Right lobe of liver (tissue), 6 donors: Measurements from ENCODE around the gene GAN. TPM values are rescaled to one million over a fixed set of nuclear protein-coding genes. Genes with fewer than 3 reads are reported as not detected.

Source experiments
- ATAC-seq, 4 donors: fragments of 200-7000 bp; cut with Tn5 transposase; one replicate each; pipeline ENCODE4 v1.9.1; 2020; ENCODE audit warnings: mild to moderate bottlenecking in 4 of 4, moderate library complexity in 4 of 4
- DNase-seq, 3 donors: peaks; one replicate each; pipeline ENCODE4 v3.0.0-alpha.2; 2020
- H3K27ac ChIP-seq, 3 donors: fragments of 200-600 bp; one replicate each; pipeline ENCODE4 v1.8.0; 2022
- H3K27me3 ChIP-seq, 2 donors: fragments of 200-600 bp; one replicate each; pipeline ENCODE4 v1.8.0; 2022
- H3K36me3 ChIP-seq, 4 donors: fragments of 200-600 bp; sonication (generic) in 1 of 4; one replicate each; pipeline versions ENCODE4 v1.5.1 to v1.8.0; 2017 to 2022; ENCODE audit warnings: control low read depth in 1 of 4
- H3K4me1 ChIP-seq, 4 donors: fragments of 200-600 bp; sonication (generic) in 1 of 4; one replicate each; pipeline versions ENCODE4 v1.5.1 to v1.8.0; 2017 to 2022; ENCODE audit warnings: control low read depth in 1 of 4
- H3K4me3 ChIP-seq, 3 donors: fragments of 200-600 bp; one replicate each; pipeline ENCODE4 v1.8.0; 2022
- H3K9me3 ChIP-seq, 4 donors: fragments of 200-600 bp; sonication (generic) in 1 of 4; one replicate each; pipeline versions ENCODE4 v1.5.1 to v1.8.0; 2017 to 2022; ENCODE audit warnings: control low read depth in 1 of 4
- CTCF ChIP-seq, 4 donors: fragments of 200-600 bp in 3 of 4; fragments of 450-650 bp in 1 of 4; IDR thresholded peaks; one replicate each; pipeline versions ENCODE4 v1.5.1 to v1.8.0; 2016 to 2022; ENCODE audit warnings: antibody characterized with exemption in 4 of 4, mild to moderate bottlenecking in 2 of 4
- POLR2A ChIP-seq: fragments of 450-650 bp; IDR thresholded peaks from one replicate; pipeline ENCODE4 v1.6.1; 2017; ENCODE audit warnings: antibody characterized with exemption, mild to moderate bottlenecking
- WGBS: methylation state at CpG from one replicate; pipeline ENCODE4 v1.1.6; 2018; ENCODE audit warnings: low coverage, low lambda C conversion rate; ENCODE audit not compliant: insufficient coverage; ENCODE audit errors: missing lambda C conversion rate; 5-methylcytosine and 5-hydroxymethylcytosine counted together
- intact Hi-C, 2 donors: fragments of 100-400 bp; cut with DNase I; formaldehyde crosslinking; loops; one replicate each; pipeline versions ENCODE4 v1.11.2 to v1.14.1; 2022
- total RNA-seq, 6 experiments: library from RNA; depleted of rRNA in 2 of 6; stranded (reverse); fragments of >200 nt in 2 of 6; fragmentation: NEBNext Ultra II Directional in 3 of 6; extraction: Animal tissue kit (Norgen Biotek cat#: 25700) in 3 of 6; gene quantifications; one replicate each; pipeline versions ENCODE4 v1.1.0 to v1.2.4, GENCODE V29; 2016 to 2023
- donor health status: DM: no; HTN: yes; CAD: no.
- donor health status: DM: no; HTN: no; CAD: no.
- donor health status: DM: no; HTN: no; CAD: no.
- donor health status: DM: no; HTN: yes; CAD: no.
- donor health status: DM: no; HTN: yes; CAD: no.

GAN gene
- total RNA-seq, 6 experiments from 2014 or later, result 2.2 to 4.1 (median 3.4) TPM

DNA sequence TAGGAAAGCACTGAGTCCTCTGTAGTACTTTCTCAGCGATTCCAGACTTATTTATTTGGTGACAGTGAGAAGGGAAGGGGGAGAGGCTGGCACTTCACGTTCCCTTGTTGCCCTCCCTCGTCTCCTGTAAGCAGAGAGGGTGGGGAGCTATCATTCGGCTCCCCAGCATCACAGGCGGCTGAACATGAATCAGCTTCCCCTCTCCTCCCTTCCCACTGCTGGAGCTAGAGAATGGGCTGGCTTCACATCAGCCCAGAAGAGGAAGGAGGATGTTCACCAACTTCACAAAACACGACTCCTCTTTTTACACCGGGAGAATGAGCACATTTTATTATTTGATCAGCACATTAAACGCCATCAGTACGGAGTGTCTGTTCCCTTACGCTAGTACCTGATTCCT lies 123.1 kb downstream of the GAN start:
- Histone ChIP-seq H3K27ac (no peak overlapping the region), H3K27me3 (no peaks in the 10 kb centered on the region), H3K4me1 (no peaks in the 10 kb centered on the region), H3K9me3 (no peaks in the 10 kb centered on the region), H3K4me3 (no peak overlapping the region), H3K36me3 (no peaks in the 10 kb centered on the region)
- 64% methylated on average over 9 of the region's 10 CpGs for WGBS
- intact Hi-C loops, result no loop called here
- ATAC-seq (peak in 3 of 4 donors; percentile 23 to 71 (median 40)), DNase-seq (no peak)
- no peak for TF ChIP-seq CTCF (IDR thresholded peaks at IDR 0.05)
- TF ChIP-seq POLR2A, result no peak

Other genes starting within 250 kb of the GAN start
- gene C16orf46, start 237.7 kb upstream of the GAN start, total RNA-seq, result 1 to 10 TPM in 3 of 6 experiments, under 1 TPM in 2, not detected in 1; 0.55 to 2.0 (median 1.2) TPM
- 10 to 100 TPM; 41.8 to 77.1 (median 52.4) TPM for gene GCSH, start 218.6 kb upstream of the GAN start, total RNA-seq
- gene BCO1, start 76.3 kb upstream of the GAN start, total RNA-seq, result under 1 TPM in 5 of 6 experiments, not detected in 1; 0.11 to 0.55 (median 0.31) TPM
- gene CMIP, start 129.8 kb downstream of the GAN start, total RNA-seq, result 10 to 100 TPM; 12.2 to 23.0 (median 16.5) TPM